OCI-LY1 (cell line): Measurements from ENCODE around the gene KCNF1.

Experiments used
- H2AFZ ChIP-seq: fragments of 200-600 bp; sonication (generic), shearing (Covaris generic); 2 replicates; pipeline ENCODE4 v1.6.0; 2014; ENCODE audit warnings: antibody characterized with exemption, mild to moderate bottlenecking, low read length
- H3F3A ChIP-seq: fragments of 200-600 bp; sonication (generic), shearing (Covaris generic); 2 replicates; pipeline ENCODE4 v1.6.0; 2014; ENCODE audit warnings: mild to moderate bottlenecking, antibody characterized with exemption, low read length, moderate library complexity; ENCODE audit not compliant: insufficient read depth
- H3K27ac ChIP-seq: fragments of 200-600 bp; sonication (generic); 2 replicates; pipeline ENCODE4 v1.5.1; 2014; ENCODE audit warnings: low read length, mixed run types, mild to moderate bottlenecking, low read depth; ENCODE audit not compliant: poor library complexity, severe bottlenecking
- H3K27me3 ChIP-seq: fragments of 200-600 bp; sonication (generic); 2 replicates; pipeline ENCODE4 v1.6.0; 2014; ENCODE audit warnings: antibody characterized with exemption, mild to moderate bottlenecking, low read length, moderate library complexity; ENCODE audit not compliant: insufficient read depth
- H3K36me3 ChIP-seq: fragments of 200-600 bp; sonication (generic); 2 replicates; pipeline ENCODE4 v1.6.1; 2014; ENCODE audit warnings: mild to moderate bottlenecking, antibody characterized with exemption, low read length, moderate library complexity, mixed read lengths; ENCODE audit not compliant: insufficient read depth
- H3K4me1 ChIP-seq: fragments of 200-600 bp; sonication (generic); 2 replicates; pipeline ENCODE4 v1.5.1; 2014; ENCODE audit warnings: mild to moderate bottlenecking, low read length, moderate library complexity; ENCODE audit not compliant: insufficient read depth, severe bottlenecking
- H3K4me2 ChIP-seq: fragments of 200-600 bp; sonication (generic), shearing (Covaris generic); 2 replicates; pipeline ENCODE4 v1.6.1; 2014; ENCODE audit warnings: low read length
- H3K4me3 ChIP-seq: fragments of 200-600 bp; sonication (generic); 2 replicates; pipeline ENCODE4 v1.5.1; 2014; ENCODE audit warnings: low read length, low read depth, mild to moderate bottlenecking, mixed read lengths; ENCODE audit not compliant: poor library complexity, severe bottlenecking
- H3K79me2 ChIP-seq: fragments of 200-600 bp; shearing (Covaris generic); 2 replicates; pipeline ENCODE4 v1.6.1; 2016; ENCODE audit warnings: mixed run types, low read length, mixed read lengths; ENCODE audit not compliant: insufficient read depth
- H3K9ac ChIP-seq: fragments of 200-600 bp; sonication (generic), shearing (Covaris generic); 2 replicates; pipeline ENCODE4 v1.6.1; 2014; ENCODE audit warnings: mild to moderate bottlenecking, low read length, mixed read lengths
- H3K9me2 ChIP-seq: fragments of 200-600 bp; sonication (generic), shearing (Covaris generic); 2 replicates; pipeline ENCODE4 v1.6.1; 2014; ENCODE audit warnings: low read depth, mild to moderate bottlenecking, low read length, mixed read lengths
- H3K9me3 ChIP-seq: fragments of 200-600 bp; shearing (Covaris generic); 2 replicates; pipeline ENCODE4 v1.6.1; 2014; ENCODE audit warnings: low read length, mixed read lengths
- H4K20me1 ChIP-seq: fragments of 200-600 bp; sonication (generic), shearing (Covaris generic); 2 replicates; pipeline ENCODE4 v1.6.0; 2016; ENCODE audit warnings: mild to moderate bottlenecking, low read length; ENCODE audit not compliant: insufficient read depth
- CTCF ChIP-seq: fragments of 200-600 bp; sonication (generic), shearing (Covaris generic); IDR thresholded peaks from 2 replicates; pipeline ENCODE4 v1.5.1; 2017; ENCODE audit warnings: mild to moderate bottlenecking, antibody characterized with exemption, low read length, moderate library complexity, mixed read lengths
- EZH2 ChIP-seq: fragments of 200-600 bp; sonication (generic), shearing (Covaris generic); IDR thresholded peaks from 2 replicates; pipeline ENCODE4 v1.8.0; 2017; ENCODE audit warnings: borderline replicate concordance, mixed run types, mild to moderate bottlenecking, antibody characterized with exemption, low read length, moderate library complexity, mixed read lengths

Gene KCNF1

GRCh38 chr2:10895231-10895630 is 16.5 kb upstream of the KCNF1 start:
- Histone ChIP-seq H3K4me2 (no peak overlapping the region), H3K27ac (no peak overlapping the region), H3K36me3 (no peaks in the 10 kb centered on the region), H3K27me3 (no peaks in the 10 kb centered on the region), H3K4me1 (no peaks in the 10 kb centered on the region), H4K20me1 (no peaks in the 10 kb centered on the region), H3K79me2 (no peaks in the 10 kb centered on the region), H3K9me3 (no peaks in the 10 kb centered on the region), H3K4me3 (no peak overlapping the region), H3F3A (no peaks in the 10 kb centered on the region), H2AFZ (no peak overlapping the region), H3K9me2 (no peaks in the 10 kb centered on the region), H3K9ac (no peak overlapping the region)
- TF ChIP-seq CTCF, result no peak
- no peak for TF ChIP-seq EZH2

GRCh38 chr2:10897956-10898355 is 13.8 kb upstream of the KCNF1 start:
- H3K4me2 ChIP-seq, result no peak overlapping the region
- H3F3A ChIP-seq, result no peaks in the 10 kb centered on the region
- H3K27ac ChIP-seq, result no peak overlapping the region
- H3K4me1 ChIP-seq, result no peaks in the 10 kb centered on the region
- H3K9ac ChIP-seq, result no peak overlapping the region
- no peaks in the 10 kb centered on the region for H3K9me3 ChIP-seq
- H3K79me2 ChIP-seq, result no peaks in the 10 kb centered on the region
- no peaks in the 10 kb centered on the region for H4K20me1 ChIP-seq
- no peak for TF ChIP-seq CTCF
- no peaks in the 10 kb centered on the region for H3K36me3 ChIP-seq
- no peaks in the 10 kb centered on the region for H3K9me2 ChIP-seq
- no peaks in the 10 kb centered on the region for H3K27me3 ChIP-seq
- H3K4me3 ChIP-seq, result no peak overlapping the region
- no peak overlapping the region for H2AFZ ChIP-seq

- peaks cover 5% of the 10 kb centered on the region; the same call in 1 of the 2 replicates for H3K27me3 ChIP-seq
- H3K27ac ChIP-seq, result no peak overlapping the region
These were observed 11.3 kb upstream of the KCNF1 start for GRCh38 chr2:10900216-10901109.

More at GRCh38 chr2:10900216-10901109, 11.3 kb upstream of the KCNF1 start:
- H3K4me1 ChIP-seq, result no peaks in the 10 kb centered on the region
- H3F3A ChIP-seq, result no peaks in the 10 kb centered on the region
- TF ChIP-seq EZH2, result no peak
- TF ChIP-seq CTCF, result peak; percentile 49; the same call in 1 of the 2 replicates
- H2AFZ ChIP-seq, result no peak overlapping the region
- H3K9ac ChIP-seq, result no peak overlapping the region
- H3K4me3 ChIP-seq, result no peak overlapping the region
- H3K9me2 ChIP-seq, result no peaks in the 10 kb centered on the region
- H3K36me3 ChIP-seq, result no peaks in the 10 kb centered on the region
- H3K9me3 ChIP-seq, result no peaks in the 10 kb centered on the region
- H3K4me2 ChIP-seq, result no peak overlapping the region
- H3K79me2 ChIP-seq, result no peaks in the 10 kb centered on the region
- no peaks in the 10 kb centered on the region for H4K20me1 ChIP-seq
